Measurements from ENCODE around the gene NGDN. TPM values are rescaled to one million over a fixed set of nuclear protein-coding genes. Genes with fewer than 3 reads are reported as not detected.

Gene NGDN
- total RNA-seq, 2 donors from 2014 or later, result 65.6 to 65.7 TPM

Other genes with a start within 250 kb of the NGDN start
- gene RNF212B, start 231.8 kb upstream of the NGDN start, total RNA-seq, result not detected
- gene HOMEZ, start 183.6 kb upstream of the NGDN start, total RNA-seq, result 1 to 10 TPM; 5.8 to 7.8 TPM
- gene PPP1R3E, start 166.8 kb upstream of the NGDN start, total RNA-seq, result 10 to 100 TPM; 12.4 to 18.7 TPM
- 10 to 100 TPM; 17.5 to 26.3 TPM for gene BCL2L2, start 162.9 kb upstream of the NGDN start, total RNA-seq
- 100 to 1,000 TPM; 182 to 274 TPM for gene PABPN1, start 148.2 kb upstream of the NGDN start, total RNA-seq
- under 1 TPM in 1 of 2 donors, not detected in 1; 0.42 TPM for gene SLC22A17, start 116.8 kb upstream of the NGDN start, total RNA-seq
- not detected for gene EFS, start 104.5 kb upstream of the NGDN start, total RNA-seq
- gene IL25, start 96.9 kb upstream of the NGDN start, total RNA-seq, result not detected
- not detected for gene CMTM5, start 92.7 kb upstream of the NGDN start, total RNA-seq
- gene MYH6, start 61.4 kb upstream of the NGDN start, total RNA-seq, result under 1 TPM in 1 of 2 donors, not detected in 1; 0.28 TPM
- gene MYH7, start 34.0 kb upstream of the NGDN start, total RNA-seq, result not detected
- gene ZFHX2, start 82.1 kb downstream of the NGDN start, total RNA-seq, result 1 to 10 TPM; 2.8 to 4.9 TPM
- 10 to 100 TPM; 10.6 to 11.7 TPM for gene THTPA, start 86.6 kb downstream of the NGDN start, total RNA-seq
- 100 to 1,000 TPM; 151 to 229 TPM for gene AP1G2, start 98.1 kb downstream of the NGDN start, total RNA-seq
- gene JPH4, start 109.1 kb downstream of the NGDN start, total RNA-seq, result under 1 TPM in 1 of 2 donors, not detected in 1; 0.07 TPM
- 1 to 10 TPM in 1 of 2 donors, under 1 TPM in 1; 0.57 to 1.5 TPM for gene DHRS2, start 166.7 kb downstream of the NGDN start, total RNA-seq